ENCODE measurements around the gene RNPS1.

The RNPS1 gene

DNA sequence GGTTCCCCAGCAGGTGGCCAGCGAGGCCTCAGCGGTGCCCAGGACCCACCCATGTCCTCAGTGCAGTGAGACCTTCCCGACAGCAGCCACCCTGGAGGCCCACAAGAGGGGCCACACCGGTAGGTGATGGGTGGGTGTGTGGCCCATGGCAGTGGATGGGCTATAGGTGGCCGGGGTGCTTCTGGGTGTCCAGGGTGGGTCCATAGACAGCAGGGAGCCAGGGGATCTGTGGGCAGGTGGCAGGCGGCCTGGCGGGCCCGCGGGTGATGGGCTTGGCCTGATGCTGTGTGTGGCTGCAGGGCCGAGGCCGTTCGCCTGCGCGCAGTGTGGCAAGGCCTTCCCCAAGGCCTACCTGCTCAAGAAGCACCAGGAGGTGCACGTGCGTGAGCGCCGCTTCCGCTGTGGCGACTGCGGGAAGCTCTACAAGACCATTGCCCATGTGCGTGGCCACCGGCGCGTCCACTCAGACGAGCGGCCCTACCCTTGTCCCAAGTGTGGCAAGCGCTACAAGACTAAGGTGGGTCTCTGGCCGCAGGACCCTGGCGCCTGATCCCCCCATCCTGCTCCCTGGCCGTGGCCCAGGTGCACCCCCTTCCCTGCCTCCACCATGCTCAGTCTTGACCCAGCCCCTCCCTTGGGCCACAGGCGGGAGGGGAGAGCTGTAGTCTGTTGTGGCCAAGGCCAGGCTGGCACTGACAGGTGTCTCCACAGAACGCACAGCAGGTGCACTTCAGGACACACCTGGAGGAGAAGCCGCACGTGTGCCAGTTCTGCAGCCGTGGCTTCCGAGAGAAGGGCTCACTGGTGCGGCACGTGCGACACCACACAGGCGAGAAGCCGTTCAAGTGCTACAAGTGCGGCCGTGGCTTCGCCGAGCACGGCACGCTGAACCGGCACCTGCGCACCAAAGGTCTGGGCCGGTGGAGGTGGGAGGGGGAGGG lies 33.8 kb downstream of the RNPS1 start:
- no peak for DNase-seq

DNA sequence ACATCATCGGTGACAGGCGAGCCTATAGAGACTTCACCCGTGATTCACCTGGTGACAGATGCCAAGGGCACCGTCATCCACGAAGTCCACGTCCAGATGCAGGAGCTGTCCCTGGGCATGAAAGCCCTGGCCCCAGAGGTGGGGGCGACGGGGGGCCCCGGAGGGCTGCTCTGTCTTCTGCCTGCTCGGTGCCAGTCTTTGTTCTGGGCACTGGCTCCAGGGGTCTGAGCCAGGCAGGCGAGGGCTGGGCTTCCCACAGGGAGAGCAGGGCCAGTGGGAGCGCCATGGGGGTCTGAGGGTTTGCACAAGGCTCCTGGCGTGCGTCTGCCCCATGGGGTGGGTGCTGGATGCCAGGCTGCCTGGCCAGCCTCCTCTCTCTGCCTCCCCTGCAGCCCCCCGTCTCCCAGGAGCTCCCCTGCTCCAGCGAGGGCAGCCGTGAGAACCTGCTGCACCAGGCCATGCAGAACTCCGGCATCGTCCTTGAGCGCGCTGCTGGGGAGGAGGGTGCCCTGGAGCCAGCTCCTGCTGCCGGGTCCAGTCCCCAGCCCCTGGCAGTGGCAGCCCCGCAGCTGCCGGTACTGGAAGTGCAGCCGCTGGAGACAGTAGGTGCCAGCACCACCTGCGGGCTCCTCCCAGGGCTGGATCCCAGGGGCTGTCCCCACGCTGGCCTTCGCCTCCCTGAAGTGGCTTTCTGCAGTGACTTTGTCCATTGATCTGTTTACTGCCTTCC lies 34.7 kb downstream of the RNPS1 start:
- DNase-seq, result no peak

DNA sequence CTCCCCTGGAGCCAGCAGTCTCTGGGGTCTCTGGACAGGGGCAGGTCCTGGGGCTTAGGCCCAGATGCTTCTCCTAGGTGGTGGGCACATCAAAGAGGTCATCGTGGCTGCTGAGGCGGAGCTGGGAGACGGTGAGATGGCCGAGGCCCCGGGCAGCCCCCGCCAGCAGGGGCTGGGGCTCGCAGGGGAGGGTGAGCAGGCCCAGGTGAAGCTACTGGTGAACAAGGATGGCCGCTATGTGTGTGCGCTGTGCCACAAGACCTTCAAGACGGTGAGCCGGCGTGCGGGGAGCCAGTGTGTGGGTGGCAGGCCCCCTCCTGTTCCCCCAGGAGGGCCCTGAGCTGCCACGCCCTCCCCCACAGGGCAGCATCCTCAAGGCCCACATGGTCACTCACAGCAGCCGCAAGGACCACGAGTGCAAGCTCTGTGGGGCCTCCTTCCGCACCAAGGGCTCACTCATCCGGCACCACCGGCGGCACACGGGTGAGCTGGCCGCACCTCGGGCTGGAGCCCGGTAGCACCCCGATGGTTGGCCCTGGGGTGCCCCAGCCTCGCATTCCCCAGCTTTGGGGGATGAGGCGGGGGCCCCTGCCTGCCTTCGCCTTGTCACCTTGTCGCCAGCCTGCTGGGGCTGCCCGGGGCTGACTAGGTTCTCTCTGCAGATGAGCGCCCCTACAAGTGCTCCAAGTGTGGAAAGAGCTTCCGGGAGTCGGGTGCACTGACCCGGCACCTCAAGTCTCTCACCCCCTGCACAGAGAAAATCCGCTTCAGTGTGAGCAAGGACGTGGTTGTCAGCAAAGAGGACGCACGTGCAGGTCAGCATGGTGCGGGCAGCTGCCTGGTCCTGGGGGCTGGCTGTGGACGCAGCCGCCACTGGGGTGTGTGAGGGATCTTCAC lies 35.6 kb downstream of the RNPS1 start:
- DNase-seq, result no peak

DNA sequence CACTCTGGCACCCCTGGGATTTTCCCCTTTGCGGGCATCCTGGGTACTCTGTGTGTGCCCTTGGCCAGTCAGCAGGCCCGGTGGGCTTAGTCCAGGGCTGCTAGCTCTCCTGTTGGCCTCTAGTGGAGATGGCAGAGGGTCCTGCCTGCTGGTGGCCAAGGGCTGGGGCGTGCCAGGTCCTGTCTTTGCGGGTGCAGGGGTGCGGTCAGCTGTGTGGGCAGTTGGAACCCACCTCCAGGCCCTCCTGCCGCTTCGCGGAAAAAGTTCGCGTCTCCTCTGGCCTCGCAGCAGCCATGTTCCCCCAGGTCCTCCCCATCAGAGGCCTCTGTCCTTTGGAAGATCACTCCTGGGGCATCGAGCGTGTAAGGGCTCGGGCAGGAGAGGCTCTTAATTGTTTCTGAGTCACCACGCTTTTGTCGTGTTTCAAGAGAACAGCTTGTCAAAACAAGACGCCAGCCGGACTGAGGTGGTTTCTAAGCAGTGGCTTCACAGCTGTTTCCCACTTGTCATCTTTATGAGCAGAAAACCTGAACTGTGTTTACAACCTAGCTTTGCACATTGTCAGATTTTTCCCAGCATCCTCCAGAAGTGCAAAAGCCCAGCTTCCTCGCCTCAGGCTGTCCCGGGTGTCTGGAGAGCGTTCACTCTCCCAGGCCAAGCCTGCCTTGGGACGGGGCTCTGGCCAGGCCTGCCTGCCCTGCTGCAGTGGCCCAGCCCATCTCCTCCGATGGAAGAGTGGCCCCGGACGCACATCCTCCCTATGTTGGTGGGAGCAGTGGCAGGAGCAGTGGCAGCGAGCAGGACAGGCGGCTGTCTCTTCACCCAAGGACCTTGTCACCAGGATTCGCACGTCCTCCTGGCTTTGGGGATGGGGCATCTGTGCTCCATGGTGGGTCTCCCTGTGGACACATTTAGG lies 36.7 kb downstream of the RNPS1 start:
- no peak for DNase-seq

DNA sequence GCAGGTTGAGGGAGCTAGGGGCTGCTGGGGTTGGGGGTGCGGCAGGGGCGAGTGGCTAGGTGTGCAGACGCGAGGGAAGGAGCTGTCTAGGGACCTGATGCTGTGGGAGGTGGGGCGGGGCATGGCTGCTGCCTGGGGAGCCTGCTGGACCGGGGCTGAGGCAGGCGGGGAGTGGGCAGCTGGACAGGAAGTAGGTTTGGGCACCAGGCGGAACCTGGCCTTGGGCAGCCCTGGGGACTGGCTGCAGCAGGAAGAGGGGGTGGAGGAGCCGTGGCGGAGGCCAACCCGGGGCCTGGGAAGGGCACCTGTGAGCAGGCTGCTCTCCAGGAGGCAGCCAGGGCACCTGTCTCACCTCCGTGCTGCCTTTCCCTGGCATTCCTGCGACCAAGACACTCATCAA lies 37.5 kb downstream of the RNPS1 start:
- no peak for DNase-seq

- no peak for DNase-seq
Observed at GRCh38 chr16:2229632-2230250, 38.2 kb downstream of the RNPS1 start.

GRCh38 chr16:2229091-2229490 lies 38.8 kb downstream of the RNPS1 start:
- DNase-seq, result no peak

DNA sequence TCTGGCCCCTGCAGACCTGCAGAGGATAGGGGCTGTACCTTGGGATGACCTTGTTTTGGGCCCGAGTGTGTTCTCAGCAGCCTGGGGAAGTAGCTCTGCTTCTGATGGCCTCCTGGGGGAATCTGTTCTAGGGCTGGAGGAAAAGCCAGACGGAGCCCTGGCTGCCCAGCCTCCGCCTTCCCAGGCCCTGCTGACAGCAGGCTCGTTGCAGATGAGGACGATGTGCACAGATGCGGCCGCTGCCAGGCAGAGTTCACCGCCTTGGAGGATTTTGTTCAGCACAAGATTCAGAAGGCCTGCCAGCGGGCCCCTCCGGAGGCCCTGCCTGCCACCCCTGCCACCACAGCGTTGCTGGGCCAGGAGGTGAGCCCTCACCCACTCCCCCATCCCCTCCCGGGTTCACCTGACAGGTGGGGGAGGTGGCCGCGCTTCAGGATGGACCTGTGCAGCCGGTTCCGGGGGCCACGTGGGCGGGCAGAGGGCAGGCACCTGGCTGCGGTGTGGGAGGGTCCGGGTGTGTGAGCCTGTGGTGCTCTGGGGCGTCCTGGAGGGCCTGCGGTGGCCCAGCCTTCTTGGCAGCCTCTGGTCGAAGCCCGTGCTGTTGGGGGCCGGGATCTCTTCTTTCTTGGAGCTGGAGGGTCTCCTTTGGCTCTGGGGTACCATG lies 39.6 kb downstream of the RNPS1 start:
- DNase-seq, result no peak

DNA sequence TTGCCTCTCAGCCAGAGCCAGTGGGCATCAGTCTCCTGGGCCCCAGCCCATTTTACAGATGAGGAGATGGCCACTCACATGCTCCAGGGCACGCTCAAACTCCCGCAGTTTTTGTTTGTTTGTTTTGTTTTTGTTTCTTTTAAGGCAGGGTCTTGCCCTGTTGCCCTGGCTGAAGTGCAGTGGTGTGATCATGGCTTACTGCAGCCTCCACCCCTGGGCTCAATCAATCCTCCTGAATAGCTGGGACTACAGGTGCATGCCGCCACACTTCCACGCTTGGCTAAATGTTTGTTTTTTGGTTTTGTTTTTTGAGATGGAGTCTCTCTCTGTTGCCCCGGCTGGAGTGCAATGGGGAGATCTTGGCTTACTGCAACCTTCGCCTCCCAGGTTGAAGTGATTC lies 41.0 kb downstream of the RNPS1 start:
- DNase-seq, result no peak

GRCh38 chr16:2226245-2226793 lies 41.6 kb downstream of the RNPS1 start:
- no peak for DNase-seq

- peak; percentile 48 for DNase-seq
Observed at GRCh38 chr16:2223942-2224486, 43.9 kb downstream of the RNPS1 start.

DNA sequence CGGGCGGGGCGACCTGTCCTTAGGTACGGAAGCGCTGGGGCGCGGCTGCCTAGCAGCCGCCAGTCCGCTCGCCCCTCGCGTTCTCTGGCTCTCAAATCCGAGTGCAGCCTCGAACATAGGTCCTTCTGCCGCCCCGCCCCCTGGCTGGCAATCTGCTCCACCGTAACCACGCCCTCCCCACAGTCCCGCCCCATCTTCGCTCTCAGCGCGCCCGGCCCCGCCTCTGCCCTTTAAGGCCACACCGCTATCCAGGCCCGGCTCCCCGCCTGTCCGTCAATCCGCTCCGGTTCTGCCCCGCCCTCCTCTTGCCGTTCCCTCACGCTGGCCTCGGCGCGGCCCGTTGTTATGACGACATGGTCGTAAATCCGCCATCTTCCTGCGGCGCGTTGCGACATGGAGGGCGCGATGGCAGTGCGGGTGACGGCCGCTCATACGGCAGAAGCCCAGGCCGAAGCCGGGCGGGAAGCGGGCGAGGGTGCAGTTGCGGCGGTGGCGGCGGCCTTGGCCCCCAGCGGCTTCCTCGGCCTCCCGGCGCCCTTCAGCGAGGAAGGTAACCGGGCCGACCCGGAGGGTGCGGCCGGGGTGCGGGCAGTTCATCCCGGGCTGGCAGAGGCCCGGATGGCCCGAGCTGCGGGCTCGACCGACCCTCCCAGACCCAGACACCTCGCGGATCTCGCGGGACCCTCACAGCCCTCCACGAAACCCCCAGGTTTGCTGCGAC lies 44.5 kb downstream of the RNPS1 start, which contains the start of gene E4F1:
Gene E4F1 (plus strand): TSS at position 371 of the 721 bp plus-strand sequence. CDS start 23 bp downstream, at position 394.
- DNase-seq, result peak; percentile 100

DNA sequence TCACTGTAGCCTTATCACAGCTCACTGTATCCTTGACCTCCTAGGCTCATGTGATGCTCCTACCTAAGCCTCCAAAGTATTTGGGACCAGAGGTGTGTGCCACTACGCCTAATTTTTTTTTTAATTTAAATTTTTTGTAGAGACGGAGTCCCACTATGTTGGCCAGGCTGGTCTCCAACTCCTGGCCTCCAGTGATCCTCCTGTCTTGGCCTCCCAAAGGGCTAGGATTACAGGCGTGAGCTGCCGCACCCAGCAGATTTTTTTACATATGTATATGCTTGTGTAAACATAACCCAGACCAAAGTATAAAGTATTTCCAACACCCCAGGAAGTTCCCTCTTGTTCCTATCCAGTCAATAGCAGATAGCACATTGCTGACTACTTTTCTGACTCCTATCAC lies 51.6 kb downstream of the RNPS1 start:
- no peak for DNase-seq

GRCh38 chr16:2214719-2214968 lies 53.3 kb downstream of the RNPS1 start, which contains the start of gene PGP:
TSS of gene PGP (minus strand) at chr16:2214840. CDS start at chr16:2214777, 63 bp downstream.
- DNase-seq, result no peak

DNA sequence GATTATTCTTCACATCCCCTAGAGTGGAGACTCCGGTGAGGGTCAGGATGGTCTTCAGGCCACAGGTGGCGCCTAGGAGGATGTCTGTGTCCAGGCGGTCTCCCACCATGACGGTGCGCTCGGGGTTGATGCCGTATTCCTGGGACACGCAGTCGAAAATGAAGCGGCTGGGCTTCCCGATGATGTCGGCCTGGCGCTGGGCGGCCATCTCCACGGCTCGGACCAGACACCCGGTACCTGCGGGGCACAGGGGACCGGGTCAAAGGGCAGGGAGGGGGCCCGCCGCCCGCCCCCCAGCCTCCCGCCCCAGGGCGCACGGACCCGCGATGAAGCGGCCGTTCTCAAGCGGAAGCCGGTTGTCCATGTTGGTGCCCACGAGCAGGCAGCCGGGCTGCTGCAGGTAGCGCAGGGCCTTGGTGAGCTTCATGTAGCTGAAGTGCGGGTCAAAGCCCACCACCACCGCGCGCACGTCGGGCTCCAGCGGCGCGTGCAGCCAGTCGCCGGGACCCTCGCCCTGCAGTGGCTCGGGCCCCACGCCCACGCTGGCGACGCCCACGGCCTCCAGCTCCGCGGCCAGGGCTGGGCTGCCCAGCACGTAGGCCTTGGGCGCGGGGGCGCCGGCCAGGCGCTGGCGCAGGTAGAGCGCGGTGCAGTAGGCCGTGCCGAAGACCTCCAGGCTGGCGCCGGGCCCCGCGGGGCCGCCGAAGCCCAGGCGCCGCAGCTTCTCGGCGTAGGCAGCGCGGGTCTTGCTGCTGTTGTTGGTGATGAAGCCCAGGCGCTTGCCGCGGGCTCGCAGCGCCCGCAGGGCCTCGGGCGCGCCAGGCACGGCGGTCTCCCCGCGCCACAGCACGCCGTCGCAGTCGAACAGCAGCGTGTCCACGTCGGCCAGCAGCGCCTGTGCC lies 53.9 kb downstream of the RNPS1 start:
- DNase-seq, result no peak

GRCh38 chr16:2212362-2213324 lies 55.3 kb downstream of the RNPS1 start:
- DNase-seq, result no peak

DNA sequence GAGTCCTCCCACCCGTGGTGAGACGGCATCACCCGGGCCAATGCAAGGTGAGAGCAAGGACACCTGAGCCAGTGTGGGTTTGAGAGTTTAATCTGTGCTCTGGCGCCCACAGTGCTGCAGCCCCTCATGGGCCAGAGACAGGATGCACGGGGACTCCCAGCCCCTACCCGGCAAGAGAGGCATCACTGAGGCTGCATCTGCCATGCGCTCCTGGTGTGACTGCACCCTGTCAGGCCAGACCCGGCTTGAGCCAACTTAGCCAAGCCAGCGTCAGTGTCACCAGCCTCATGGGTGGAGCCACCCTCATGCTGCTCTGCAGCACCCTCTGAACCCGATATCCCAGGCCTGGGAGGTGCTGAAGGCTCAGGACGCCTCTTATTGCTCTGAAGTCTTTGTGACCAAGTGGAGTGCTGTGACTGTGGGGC lies 56.0 kb downstream of the RNPS1 start:
- DNase-seq, result no peak

Data from activated CD4-positive, alpha-beta T cell treated with anti-CD3 and anti-CD28 coated beads for 48 hours (primary cell).